H9 (cell line): ENCODE data around the gene EEIG2. TPM values are rescaled to one million over a fixed set of nuclear protein-coding genes. Genes with fewer than 3 reads are reported as not detected.

Experiments
- DNase-seq: peaks from one replicate; pipeline ENCODE4 v3.0.0-alpha.2; 2017
- H2AFZ ChIP-seq: one replicate; pipeline ENCODE4 v1.6.1; 2013; ENCODE audit warnings: mild to moderate bottlenecking, low read length, control low read depth, moderate library complexity
- H2AK5ac ChIP-seq: 2 replicates; pipeline ENCODE4 v1.6.1; 2013; ENCODE audit warnings: low read length, control low read depth, mixed read lengths; ENCODE audit not compliant: insufficient read length
- H2BK120ac ChIP-seq: one replicate; pipeline ENCODE4 v1.6.1; 2013; ENCODE audit warnings: low read depth, mild to moderate bottlenecking, low read length, control low read depth, inconsistent platforms; ENCODE audit not compliant: poor library complexity, severe bottlenecking
- H2BK12ac ChIP-seq: 2 replicates; pipeline ENCODE4 v1.6.1; 2013; ENCODE audit warnings: low read length, control low read depth, mixed read lengths, low read depth; ENCODE audit not compliant: insufficient read length
- H2BK15ac ChIP-seq: 2 replicates; pipeline ENCODE4 v1.6.1; 2013; ENCODE audit warnings: low read depth, low read length, control low read depth
- H2BK20ac ChIP-seq: one replicate; pipeline ENCODE4 v1.6.1; 2013; ENCODE audit warnings: low read depth, mild to moderate bottlenecking, low read length, control low read depth, inconsistent platforms; ENCODE audit not compliant: poor library complexity, severe bottlenecking
- H2BK5ac ChIP-seq: 2 replicates; pipeline ENCODE4 v1.6.1; 2013; ENCODE audit warnings: low read length, control low read depth, mixed read lengths; ENCODE audit not compliant: insufficient read length
- H3K14ac ChIP-seq: 2 replicates; pipeline ENCODE4 v1.6.1; 2013; ENCODE audit warnings: low read length, control low read depth; ENCODE audit not compliant: insufficient read depth
- H3K18ac ChIP-seq: 2 replicates; pipeline ENCODE4 v1.6.1; 2013; ENCODE audit warnings: low read depth, mild to moderate bottlenecking, mixed read lengths, low read length, control low read depth; ENCODE audit not compliant: insufficient read length
- H3K23ac ChIP-seq: 2 replicates; pipeline ENCODE4 v1.6.1; 2013; ENCODE audit warnings: low read length, control low read depth, mixed read lengths, low read depth; ENCODE audit not compliant: insufficient read length
- H3K23me2 ChIP-seq: 2 replicates; pipeline ENCODE4 v1.6.1; 2013; ENCODE audit warnings: low read depth, mild to moderate bottlenecking, mixed read lengths, low read length, control low read depth; ENCODE audit not compliant: insufficient read length, poor library complexity, severe bottlenecking
- H3K27ac ChIP-seq: 2 replicates; pipeline ENCODE4 v1.5.1; 2013; ENCODE audit warnings: low read length, control low read depth, mixed read lengths, low read depth; ENCODE audit not compliant: insufficient read length
- H3K27me3 ChIP-seq: 2 replicates; pipeline ENCODE4 v1.6.1; 2013; ENCODE audit warnings: low read length, control low read depth, inconsistent platforms; ENCODE audit not compliant: insufficient read depth
- H3K4ac ChIP-seq: 2 replicates; pipeline ENCODE4 v1.6.1; 2013; ENCODE audit warnings: low read depth, mild to moderate bottlenecking, control low read depth, inconsistent platforms, low read length, moderate library complexity
- H3K4me1 ChIP-seq: 2 replicates; pipeline ENCODE4 v1.6.1; 2013; ENCODE audit warnings: low read length, control low read depth, inconsistent platforms; ENCODE audit not compliant: insufficient read depth
- H3K4me2 ChIP-seq: 2 replicates; pipeline ENCODE4 v1.6.1; 2013; ENCODE audit warnings: low read length, control low read depth, mixed read lengths; ENCODE audit not compliant: insufficient read length, insufficient read depth
- H3K56ac ChIP-seq: 2 replicates; pipeline ENCODE4 v1.6.1; 2013; ENCODE audit warnings: low read depth, mild to moderate bottlenecking, mixed read lengths, low read length, control low read depth; ENCODE audit not compliant: insufficient read length
- H3K79me1 ChIP-seq: 2 replicates; pipeline ENCODE4 v1.6.1; 2013; ENCODE audit warnings: low read depth, mild to moderate bottlenecking, moderate library complexity, low read length, control low read depth, inconsistent platforms; ENCODE audit not compliant: insufficient read depth, poor library complexity, severe bottlenecking
- H3K79me2 ChIP-seq: 2 replicates; pipeline ENCODE4 v1.6.1; 2013; ENCODE audit warnings: low read length, control low read depth, inconsistent platforms; ENCODE audit not compliant: insufficient read depth
- H3K9ac ChIP-seq: 2 replicates; pipeline ENCODE4 v1.6.1; 2013; ENCODE audit warnings: low read length, control low read depth, mixed read lengths; ENCODE audit not compliant: insufficient read length; ENCODE audit errors: extremely low read depth
- H3K9me3 ChIP-seq: one replicate; pipeline ENCODE4 v1.6.1; 2013; ENCODE audit warnings: low read depth, low read length, inconsistent platforms; ENCODE audit not compliant: control insufficient read depth
- H3T11ph ChIP-seq: one replicate; pipeline ENCODE4 v1.6.1; 2013; ENCODE audit warnings: mild to moderate bottlenecking, low read length, control low read depth, inconsistent platforms
- H4K20me1 ChIP-seq: one replicate; pipeline ENCODE4 v1.6.1; 2013; ENCODE audit not compliant: control insufficient read depth, insufficient read length, insufficient read depth
- H4K5ac ChIP-seq: 2 replicates; pipeline ENCODE4 v1.6.1; 2013; ENCODE audit warnings: low read depth, mild to moderate bottlenecking, mixed read lengths, low read length, control low read depth; ENCODE audit not compliant: insufficient read length
- H4K8ac ChIP-seq: replicated peaks from 2 replicates; pipeline ENCODE4 v1.6.1; 2013; ENCODE audit warnings: low read length, control low read depth, mixed read lengths, low read depth; ENCODE audit not compliant: insufficient read length
- H4K91ac ChIP-seq: 2 replicates; pipeline ENCODE4 v1.6.1; 2013; ENCODE audit warnings: low read depth, mild to moderate bottlenecking, moderate library complexity, mixed read lengths, low read length, control low read depth; ENCODE audit not compliant: insufficient read length
- H3K27ac Mint-ChIP-seq, 3 experiments: 2 replicates in 2 of 3; 3 replicates in 1 of 3; pipeline ENCODE4 v1.8.0; 2020 to 2021; ENCODE audit warnings: mixed read lengths in 3 of 3, mild to moderate bottlenecking in 1 of 3, moderate library complexity in 1 of 3
- H3K27me3 Mint-ChIP-seq: 2 replicates; pipeline ENCODE4 v1.8.0; 2021; ENCODE audit warnings: low read depth, mild to moderate bottlenecking, moderate library complexity, mixed read lengths
- H3K36me3 Mint-ChIP-seq, 3 experiments: 2 replicates in 2 of 3; 3 replicates in 1 of 3; pipeline ENCODE4 v1.8.0; 2020 to 2021; ENCODE audit warnings: low read depth in 3 of 3, mixed read lengths in 3 of 3; ENCODE audit not compliant: insufficient read depth in 1 of 3
- H3K4me1 Mint-ChIP-seq, 2 experiments: 2 replicates each; pipeline ENCODE4 v1.8.0; 2020; ENCODE audit warnings: mixed read lengths in 2 of 2
- H3K4me3 Mint-ChIP-seq, 2 experiments: 2 replicates in 1 of 2; 3 replicates in 1 of 2; pipeline ENCODE4 v1.8.0; 2020 to 2021; ENCODE audit warnings: mild to moderate bottlenecking in 2 of 2, mixed read lengths in 2 of 2, moderate library complexity in 1 of 2
- H3K9me3 Mint-ChIP-seq, 2 experiments: 2 replicates in 1 of 2; 3 replicates in 1 of 2; pipeline ENCODE4 v1.8.0; 2020; ENCODE audit warnings: mild to moderate bottlenecking in 2 of 2, mixed read lengths in 2 of 2, moderate library complexity in 1 of 2
- WGBS: extraction: QIAGEN DNeasy Blood & Tissue Kit; methylation state at CpG from one replicate; pipeline ENCODE4 v1.1.7; 2013; ENCODE audit warnings: missing lambda C conversion rate, low lambda C conversion rate, mixed read lengths; ENCODE audit not compliant: insufficient read length; ENCODE audit errors: extremely low coverage; 5-methylcytosine and 5-hydroxymethylcytosine counted together
- total RNA-seq: library from RNA; stranded (reverse); gene quantifications from 2 replicates; pipeline ENCODE4 v1.2.1, GENCODE V29; 2021
- TF ChIP-seq, protein P1 (sequence below): fragments of 200-600 bp; sonication (generic); conservative IDR thresholded peaks from 3 replicates; pipeline ENCODE4 v1.8.0; 2021; ENCODE audit warnings: antibody characterized with exemption, mild to moderate bottlenecking

The EEIG2 gene
- total RNA-seq, 1 experiment from 2014 or later, result 17.0 TPM

DNA sequence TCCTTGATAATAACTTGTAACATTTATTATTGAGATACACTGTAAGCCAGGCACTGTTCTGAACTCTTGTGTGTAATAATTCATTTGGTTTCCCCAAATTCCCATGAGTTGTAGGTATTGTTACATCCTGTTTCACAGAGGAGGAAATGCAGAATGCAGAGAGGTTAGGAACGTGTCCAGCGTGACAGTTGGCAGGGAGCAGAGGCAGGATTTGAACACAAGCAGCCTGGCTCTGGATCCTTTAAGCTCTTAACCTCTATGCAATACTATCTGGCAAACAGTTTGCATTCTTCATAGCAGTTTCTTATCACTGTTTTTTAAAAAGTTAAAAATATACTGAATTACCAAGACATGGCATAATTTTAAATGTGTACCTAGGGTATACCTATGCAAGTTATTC is 30.5 kb downstream of the EEIG2 start:
- H3K4me1 Mint-ChIP-seq, result peaks cover 4 to 9% of the 10 kb centered on the region in 2 experiments; a peak in 2 of 4 replicates
- Histone ChIP-seq H2AFZ (no peak overlapping the region), H2BK5ac (no peak overlapping the region), H2BK15ac (no peak overlapping the region), H4K20me1 (no peaks in the 10 kb centered on the region), H2AK5ac (no peak overlapping the region), H3K4me2 (no peak overlapping the region), H4K91ac (no peak overlapping the region), H3K14ac (no peak overlapping the region), H3K27ac (no peak overlapping the region), H2BK20ac (no peak overlapping the region), H3K9me3 (no peaks in the 10 kb centered on the region), H3K23me2 (no peaks in the 10 kb centered on the region), H3K9ac (no peak overlapping the region), H3K27me3 (no peaks in the 10 kb centered on the region), H3K18ac (no peak overlapping the region), H3K79me2 (no peaks in the 10 kb centered on the region; the same call in 1 of the 2 replicates), H3K4me1 (no peaks in the 10 kb centered on the region), H4K8ac (no peak overlapping the region), H3K56ac (no peak overlapping the region), H2BK120ac (no peak overlapping the region), H3K23ac (no peak overlapping the region), H4K5ac (no peak overlapping the region), H3K79me1 (no peaks in the 10 kb centered on the region), H2BK12ac (no peak overlapping the region), H3T11ph (no peak overlapping the region), H3K4ac (no peak overlapping the region)
- H3K9me3 Mint-ChIP-seq, result no peaks in the 10 kb centered on the region
- no peak overlapping the region for H3K4me3 Mint-ChIP-seq
- no peak for DNase-seq
- no peaks in the 10 kb centered on the region for H3K27me3 Mint-ChIP-seq
- no CpG with 5 or more reads among the region's 2 CpGs for WGBS
- TF ChIP-seq, protein P1, sequence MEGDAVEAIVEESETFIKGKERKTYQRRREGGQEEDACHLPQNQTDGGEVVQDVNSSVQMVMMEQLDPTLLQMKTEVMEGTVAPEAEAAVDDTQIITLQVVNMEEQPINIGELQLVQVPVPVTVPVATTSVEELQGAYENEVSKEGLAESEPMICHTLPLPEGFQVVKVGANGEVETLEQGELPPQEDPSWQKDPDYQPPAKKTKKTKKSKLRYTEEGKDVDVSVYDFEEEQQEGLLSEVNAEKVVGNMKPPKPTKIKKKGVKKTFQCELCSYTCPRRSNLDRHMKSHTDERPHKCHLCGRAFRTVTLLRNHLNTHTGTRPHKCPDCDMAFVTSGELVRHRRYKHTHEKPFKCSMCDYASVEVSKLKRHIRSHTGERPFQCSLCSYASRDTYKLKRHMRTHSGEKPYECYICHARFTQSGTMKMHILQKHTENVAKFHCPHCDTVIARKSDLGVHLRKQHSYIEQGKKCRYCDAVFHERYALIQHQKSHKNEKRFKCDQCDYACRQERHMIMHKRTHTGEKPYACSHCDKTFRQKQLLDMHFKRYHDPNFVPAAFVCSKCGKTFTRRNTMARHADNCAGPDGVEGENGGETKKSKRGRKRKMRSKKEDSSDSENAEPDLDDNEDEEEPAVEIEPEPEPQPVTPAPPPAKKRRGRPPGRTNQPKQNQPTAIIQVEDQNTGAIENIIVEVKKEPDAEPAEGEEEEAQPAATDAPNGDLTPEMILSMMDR, result no peak
- H3K27ac Mint-ChIP-seq, result no peak overlapping the region
- no peaks in the 10 kb centered on the region for H3K36me3 Mint-ChIP-seq
